HG03039 (cell line): ENCODE measurements around the gene CCDC39.
A peak's percentile ranks its signal among the peaks of the same experiment; 100 is the strongest.

Experiments used
- ATAC-seq: cut with Tn5 transposase; IDR thresholded peaks from one replicate; pipeline ENCODE4 v1.9.1; 2021; ENCODE audit warnings: mild to moderate bottlenecking, moderate library complexity; ENCODE audit not compliant: unreplicated experiment

The CCDC39 gene

GRCh38 chr3:180679178-180680096, at the start of gene CCDC39:
CCDC39 (minus strand) TSS chr3:180679489; CDS start chr3:180679380, 109 bp downstream.
- ATAC-seq, result peak; percentile 98

DNA sequence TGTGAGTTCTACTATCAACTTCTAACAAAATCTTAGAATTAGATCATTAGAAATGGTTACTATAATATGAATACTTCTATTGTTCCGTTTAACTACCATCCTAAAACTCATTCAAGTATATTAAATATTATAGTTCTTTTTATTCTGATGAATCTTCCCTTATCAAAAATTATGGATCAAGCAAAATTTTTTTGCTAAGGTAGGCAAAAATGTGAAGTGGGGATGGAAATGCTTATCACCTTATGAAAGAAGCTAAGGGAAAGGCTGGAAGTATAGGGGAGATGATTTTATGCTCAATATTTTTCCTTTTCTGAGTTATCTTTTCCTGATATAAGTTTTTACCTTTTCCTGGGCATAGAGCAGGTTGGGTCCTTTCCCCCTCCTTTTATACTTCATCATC, 40.7 kb upstream of the CCDC39 start:
- no peak for ATAC-seq

- no peak for ATAC-seq
Measured at GRCh38 chr3:180707896-180708295, 28.6 kb upstream of the CCDC39 start.

DNA sequence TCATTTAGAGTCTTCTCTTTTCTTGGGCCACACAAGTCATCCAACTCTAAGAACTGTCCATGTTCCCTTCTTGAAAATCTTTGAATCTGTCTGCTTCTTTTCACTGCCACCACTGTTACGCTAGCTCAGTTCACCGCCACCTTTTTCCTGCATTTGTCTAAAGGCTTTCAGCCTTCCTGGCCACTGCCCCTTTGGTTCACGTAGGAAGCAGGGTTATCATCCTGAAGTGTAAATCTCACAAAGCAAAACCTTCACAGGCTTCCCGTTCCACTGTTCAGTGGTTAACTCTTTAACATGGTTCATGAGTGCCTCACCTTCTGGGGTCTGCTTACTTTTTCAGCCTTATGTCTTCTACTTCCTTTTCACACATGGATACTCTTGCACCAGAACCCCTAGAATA, 26.3 kb upstream of the CCDC39 start:
- ATAC-seq, result no peak

DNA sequence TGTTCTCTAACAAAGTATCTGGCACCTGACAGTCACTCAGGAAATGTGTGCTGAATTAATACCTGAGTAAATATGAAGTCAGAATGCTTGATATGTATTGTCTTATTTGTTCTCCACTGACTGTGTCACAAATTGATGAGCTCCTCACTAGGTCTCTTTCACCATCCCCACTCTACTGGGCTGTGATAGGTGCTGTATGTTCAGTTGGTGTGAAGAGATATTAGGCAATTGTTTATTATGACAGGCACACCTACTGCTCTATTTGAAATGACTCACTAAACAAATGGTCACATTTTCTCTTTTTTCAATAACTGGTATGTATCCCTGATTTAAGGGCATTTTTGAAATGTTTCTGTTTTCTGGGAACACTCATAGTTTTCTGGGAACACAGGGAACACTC, 25.2 kb upstream of the CCDC39 start:
- no peak for ATAC-seq

DNA sequence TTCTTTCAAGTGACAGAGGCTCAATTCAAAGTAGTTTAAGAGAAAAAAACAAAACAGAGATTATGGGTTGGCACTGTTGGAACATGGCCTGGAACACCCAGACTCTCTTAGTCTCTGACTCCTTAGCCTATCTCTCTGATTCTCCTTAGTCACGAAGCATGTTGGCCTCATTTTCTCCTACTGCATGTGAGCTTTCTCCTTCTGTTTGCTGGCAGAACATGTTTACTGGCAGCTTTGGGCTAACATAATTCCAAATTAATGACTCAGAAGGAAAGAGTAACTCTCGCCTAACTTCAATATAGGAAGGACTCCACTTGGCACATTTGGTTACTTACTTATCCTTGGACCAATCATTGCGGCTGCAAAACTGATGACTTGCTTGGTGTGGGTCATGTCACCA, 21.7 kb upstream of the CCDC39 start:
- no peak for ATAC-seq

DNA sequence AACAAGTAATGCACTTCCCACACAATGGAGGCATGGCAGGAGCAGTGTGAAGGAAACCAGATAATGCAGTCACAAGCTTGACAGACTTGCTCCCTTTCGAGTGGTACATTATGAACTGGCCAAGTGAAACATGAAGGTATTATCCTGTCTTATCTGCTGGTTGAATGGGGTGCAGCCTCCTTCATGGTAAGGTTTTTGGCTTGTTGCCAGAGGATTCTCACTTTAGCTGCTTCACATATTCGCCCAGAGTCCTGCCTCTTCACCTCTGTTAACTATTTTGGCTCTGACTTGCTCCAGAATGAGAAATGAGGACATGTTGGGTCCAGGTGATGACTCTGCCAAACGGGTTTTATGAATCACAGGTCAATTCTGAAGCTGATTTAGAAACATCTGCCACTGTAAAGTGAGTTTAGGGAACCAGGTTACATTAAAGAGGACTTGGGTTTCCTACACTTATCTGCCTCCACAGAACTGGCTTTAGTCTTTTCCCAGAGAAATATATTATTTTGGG, 19.5 kb upstream of the CCDC39 start:
- no peak for ATAC-seq

- ATAC-seq, result no peak
Measured at GRCh38 chr3:180694321-180694720, 15.0 kb upstream of the CCDC39 start.

DNA sequence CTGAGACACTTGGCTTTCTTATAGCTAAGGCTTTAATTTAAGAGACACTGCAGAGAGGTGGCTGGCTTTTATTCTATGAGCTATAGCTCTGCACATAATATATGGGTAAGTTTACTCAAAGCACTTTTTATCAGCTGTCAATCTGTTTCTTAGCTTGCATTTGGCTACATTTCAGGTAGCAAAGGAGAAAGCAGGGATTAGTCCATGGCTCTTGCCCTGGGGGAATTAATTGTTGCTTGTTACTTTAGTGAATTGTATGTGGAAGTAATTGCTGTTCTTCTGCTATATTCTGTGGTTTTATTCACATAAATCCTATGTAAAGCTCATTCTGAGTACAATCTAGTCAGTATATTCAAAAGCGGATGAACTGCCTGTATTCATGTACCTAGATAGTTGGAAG, 14.4 kb upstream of the CCDC39 start:
- ATAC-seq, result no peak

DNA sequence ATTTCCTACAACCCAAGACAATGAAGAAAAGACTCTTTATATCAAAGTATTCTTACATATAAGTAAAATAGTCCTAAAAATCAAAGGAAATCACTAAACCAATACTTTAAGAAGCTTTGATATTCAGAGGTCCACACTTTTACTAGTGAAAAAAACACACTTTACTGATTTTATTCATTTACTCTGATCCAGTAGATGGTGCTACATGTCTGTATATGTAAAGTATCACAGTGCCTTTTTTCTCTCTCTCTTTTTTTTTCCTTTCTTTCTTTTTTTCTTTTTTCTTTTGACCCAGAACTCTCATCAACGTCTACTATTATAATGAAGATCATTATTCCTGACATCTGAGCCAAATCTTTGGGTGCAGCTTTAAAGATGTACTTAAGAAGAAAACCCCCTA, 10.8 kb upstream of the CCDC39 start:
- no peak for ATAC-seq

DNA sequence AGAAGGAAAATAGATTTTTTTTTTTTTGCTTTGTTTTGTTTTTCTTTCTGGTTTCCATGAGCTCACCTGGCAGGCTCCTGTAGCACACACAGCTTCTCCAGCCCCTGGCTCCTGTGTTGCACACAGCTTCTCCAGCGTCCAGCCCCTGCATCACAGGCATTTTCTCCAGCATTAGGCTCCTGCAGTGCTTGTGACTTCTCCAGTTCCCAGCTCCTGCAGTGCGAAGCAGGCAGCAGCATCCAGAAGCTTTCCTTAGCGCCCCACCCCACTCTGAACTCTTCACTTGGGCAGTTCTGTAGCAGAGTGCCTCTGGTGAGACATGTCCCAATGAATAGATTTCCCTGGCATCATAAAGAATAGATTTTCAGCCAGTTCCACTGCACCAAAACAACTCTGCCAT, 5.5 kb upstream of the CCDC39 start:
- ATAC-seq, result no peak

GRCh38 chr3:180683816-180684215, 4.5 kb upstream of the CCDC39 start:
- ATAC-seq, result no peak

DNA sequence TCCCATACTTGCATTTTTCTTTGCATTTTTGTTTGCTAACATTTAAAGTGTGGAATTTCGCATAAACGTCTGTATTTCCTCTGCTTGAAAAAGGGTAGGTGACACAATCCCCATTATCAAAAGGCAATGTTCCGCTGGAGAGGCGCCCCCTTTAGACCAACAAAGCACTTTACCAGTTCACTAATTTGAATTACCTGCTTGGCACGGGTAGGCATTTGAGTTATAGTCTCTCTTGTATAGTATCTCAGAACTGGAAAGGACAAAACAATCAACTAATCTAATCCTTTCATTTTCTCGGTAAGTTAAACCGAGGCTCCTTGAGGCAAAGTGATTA, 775 bp upstream of the CCDC39 start:
- peak; percentile 32 for ATAC-seq

DNA sequence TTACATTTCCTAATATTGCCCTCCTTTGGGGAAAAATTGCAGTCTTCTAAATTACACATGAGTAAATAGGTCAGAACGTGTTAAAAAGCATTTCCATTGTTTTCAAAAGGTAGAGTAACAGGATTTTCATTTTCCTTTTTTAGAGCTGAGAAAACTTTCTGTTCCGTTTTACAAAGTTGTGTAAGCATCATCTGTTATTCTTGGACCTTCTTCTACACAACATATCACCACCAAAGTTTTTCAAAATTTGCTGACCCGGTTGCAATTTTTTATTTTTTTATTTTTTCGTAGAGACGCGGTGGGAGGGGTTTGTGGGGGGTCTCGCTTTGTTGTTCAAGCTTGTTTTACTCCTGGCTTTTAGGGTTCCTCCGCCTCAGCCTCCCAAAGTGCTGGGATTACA, 1.1 kb downstream of the CCDC39 start:
- ATAC-seq, result no peak

GRCh38 chr3:180661444-180661843, 17.8 kb downstream of the CCDC39 start:
- no peak for ATAC-seq

DNA sequence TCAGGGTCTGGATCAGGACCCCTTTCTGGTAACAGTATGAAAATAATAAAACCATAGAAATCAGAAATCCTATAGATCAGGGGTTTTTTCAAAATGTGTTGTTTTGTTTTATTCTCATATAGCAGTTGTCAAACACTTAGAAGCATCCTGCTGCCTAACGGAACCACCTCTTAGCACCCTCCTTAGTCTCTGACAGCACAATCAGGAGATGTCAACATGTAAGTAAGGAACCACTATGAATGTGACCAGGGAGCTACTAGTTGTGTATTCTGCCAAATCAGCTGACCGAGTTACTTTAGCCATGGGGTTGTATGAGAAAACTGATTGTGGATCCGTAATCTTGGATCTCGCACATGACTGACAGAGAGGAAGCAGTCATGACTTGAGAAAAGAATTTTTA, 22.2 kb downstream of the CCDC39 start:
- no peak for ATAC-seq

DNA sequence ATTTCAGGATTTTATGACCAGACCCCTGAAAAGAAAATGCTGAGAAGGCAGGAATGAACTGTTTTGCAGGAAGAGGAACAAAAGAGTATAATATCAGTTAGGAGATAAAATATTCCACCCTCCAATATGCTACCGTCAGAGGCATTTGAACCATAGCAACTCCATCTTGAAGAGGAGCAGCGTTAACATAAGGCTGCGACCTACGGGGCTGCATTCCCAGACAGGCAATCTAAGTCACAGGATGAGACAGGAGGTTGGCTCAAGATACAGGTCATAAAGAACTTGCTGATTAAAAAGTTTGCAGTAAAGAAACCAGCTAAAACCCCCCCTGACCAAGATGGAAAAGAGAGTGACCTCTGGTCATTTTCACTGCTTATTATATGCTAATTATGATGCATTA, 22.9 kb downstream of the CCDC39 start:
- no peak for ATAC-seq

DNA sequence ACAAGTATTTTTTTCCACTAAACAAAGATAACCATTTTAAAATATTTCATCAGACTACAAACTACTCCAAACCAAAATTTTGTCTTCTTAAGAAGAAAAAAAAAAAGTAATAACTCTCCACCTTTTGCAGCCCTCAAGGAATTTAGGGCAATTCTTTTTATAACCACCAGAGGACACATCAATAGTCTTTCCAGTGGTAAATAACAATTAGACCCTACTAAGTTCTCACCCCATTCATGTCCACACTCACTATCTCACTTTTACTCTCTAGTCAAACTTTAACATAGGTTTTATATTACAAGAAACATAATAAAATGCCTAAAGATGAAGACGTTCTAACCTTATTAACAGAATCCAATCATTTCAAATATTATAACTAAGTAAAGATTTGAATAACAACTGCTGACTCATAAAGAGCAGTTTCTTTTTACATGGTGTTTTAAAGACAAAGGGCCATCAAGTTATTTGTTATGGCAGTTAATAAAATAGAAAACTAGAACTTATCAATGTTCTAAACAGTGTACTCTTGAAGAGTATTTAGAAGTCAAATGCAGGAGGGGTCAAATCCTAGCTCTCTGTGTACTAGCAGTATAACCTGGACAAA, 33.0 kb downstream of the CCDC39 start:
- ATAC-seq, result peak; percentile 53

DNA sequence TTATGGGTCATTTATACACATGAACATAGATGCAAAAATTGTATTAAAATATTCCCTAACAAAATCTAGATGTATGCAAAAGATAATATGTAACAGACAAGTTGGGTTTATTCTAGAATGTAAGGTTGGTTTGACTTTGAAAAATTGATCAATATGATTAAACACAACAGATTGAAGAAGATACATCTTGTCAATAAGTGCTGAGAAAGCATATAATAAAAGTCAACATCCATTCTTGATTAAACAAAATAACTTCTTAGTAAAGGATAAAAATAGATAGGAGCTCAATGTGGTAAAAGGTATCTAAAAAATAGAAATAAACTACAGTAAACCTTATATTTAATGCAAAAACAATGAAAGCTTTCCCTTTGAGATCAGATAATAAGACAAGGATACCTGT, 38.3 kb downstream of the CCDC39 start:
- no peak for ATAC-seq

- no peak for ATAC-seq
Measured at GRCh38 chr3:180633722-180634121, 45.6 kb downstream of the CCDC39 start.

- no peak for ATAC-seq
Measured at GRCh38 chr3:180631317-180631716, 48.0 kb downstream of the CCDC39 start.

- ATAC-seq, result no peak
Measured at GRCh38 chr3:180630371-180630770, 48.9 kb downstream of the CCDC39 start.
